Loucy (cell line): ENCODE data around the gene ALDH1A1.

Experiments
- H2AFZ ChIP-seq: fragments of 200-600 bp; sonication (generic); 2 replicates; pipeline ENCODE4 v1.6.0; 2016; ENCODE audit warnings: antibody characterized with exemption, mild to moderate bottlenecking, low read length, moderate library complexity
- H3F3A ChIP-seq: fragments of 200-600 bp; 2 replicates; pipeline ENCODE4 v1.6.0; 2016; ENCODE audit warnings: antibody characterized with exemption, low read depth, mild to moderate bottlenecking
- H3K27me3 ChIP-seq: fragments of 200-600 bp; sonication (generic); 2 replicates; pipeline ENCODE4 v1.6.1; 2014; ENCODE audit warnings: low read length, mild to moderate bottlenecking; ENCODE audit not compliant: insufficient read depth, poor library complexity, severe bottlenecking
- H3K36me3 ChIP-seq: fragments of 200-600 bp; sonication (generic); 2 replicates; pipeline ENCODE4 v1.6.1; 2016; ENCODE audit warnings: low read length; ENCODE audit not compliant: insufficient read depth
- H3K4me1 ChIP-seq: fragments of 200-600 bp; sonication (generic); 2 replicates; pipeline ENCODE4 v1.5.1; 2014; ENCODE audit warnings: low read length, mild to moderate bottlenecking; ENCODE audit not compliant: insufficient read depth, poor library complexity, severe bottlenecking
- H3K4me2 ChIP-seq: fragments of 200-600 bp; sonication (generic); 2 replicates; pipeline ENCODE4 v1.6.0; 2014; ENCODE audit warnings: antibody characterized with exemption, low read length, low read depth, mild to moderate bottlenecking; ENCODE audit not compliant: poor library complexity, severe bottlenecking
- H3K4me3 ChIP-seq: fragments of 200-600 bp; sonication (generic); 2 replicates; pipeline ENCODE4 v1.5.1; 2014; ENCODE audit warnings: low read length, mild to moderate bottlenecking, mixed read lengths; ENCODE audit not compliant: poor library complexity, severe bottlenecking
- H3K79me2 ChIP-seq: fragments of 200-600 bp; sonication (generic); 2 replicates; pipeline ENCODE4 v1.6.1; 2014; ENCODE audit warnings: low read length; ENCODE audit not compliant: insufficient read depth
- H3K9ac ChIP-seq: fragments of 200-600 bp; sonication (generic); 2 replicates; pipeline ENCODE4 v1.6.0; 2014; ENCODE audit warnings: mild to moderate bottlenecking, low read depth, low read length, moderate library complexity; ENCODE audit not compliant: poor library complexity, severe bottlenecking
- H3K9me2 ChIP-seq: fragments of 200-600 bp; sonication (generic); replicated peaks from 2 replicates; pipeline ENCODE4 v1.6.1; 2016; ENCODE audit warnings: low read depth, low read length, mixed read lengths
- H3K9me3 ChIP-seq: fragments of 200-600 bp; sonication (generic); 2 replicates; pipeline ENCODE4 v1.6.1; 2014; ENCODE audit warnings: mild to moderate bottlenecking, antibody characterized with exemption, low read length, low read depth; ENCODE audit not compliant: insufficient read depth
- H4K20me1 ChIP-seq: fragments of 200-600 bp; sonication (generic); 2 replicates; pipeline ENCODE4 v1.6.0; 2014; ENCODE audit warnings: antibody characterized with exemption, low read length, mild to moderate bottlenecking; ENCODE audit not compliant: insufficient read depth, poor library complexity, severe bottlenecking
- EZH2phosphoT487 ChIP-seq: fragments of 200-600 bp; IDR thresholded peaks from 2 replicates; pipeline ENCODE4 v1.6.1; 2018; ENCODE audit warnings: antibody characterized with exemption, mild to moderate bottlenecking, moderate library complexity, borderline replicate concordance
- TF ChIP-seq, protein P1 (sequence below): fragments of 200-600 bp; sonication (generic); conservative IDR thresholded peaks from 2 replicates; pipeline ENCODE4 v1.5.1; 2014; ENCODE audit warnings: mild to moderate bottlenecking, antibody characterized with exemption, low read length

Gene ALDH1A1

DNA sequence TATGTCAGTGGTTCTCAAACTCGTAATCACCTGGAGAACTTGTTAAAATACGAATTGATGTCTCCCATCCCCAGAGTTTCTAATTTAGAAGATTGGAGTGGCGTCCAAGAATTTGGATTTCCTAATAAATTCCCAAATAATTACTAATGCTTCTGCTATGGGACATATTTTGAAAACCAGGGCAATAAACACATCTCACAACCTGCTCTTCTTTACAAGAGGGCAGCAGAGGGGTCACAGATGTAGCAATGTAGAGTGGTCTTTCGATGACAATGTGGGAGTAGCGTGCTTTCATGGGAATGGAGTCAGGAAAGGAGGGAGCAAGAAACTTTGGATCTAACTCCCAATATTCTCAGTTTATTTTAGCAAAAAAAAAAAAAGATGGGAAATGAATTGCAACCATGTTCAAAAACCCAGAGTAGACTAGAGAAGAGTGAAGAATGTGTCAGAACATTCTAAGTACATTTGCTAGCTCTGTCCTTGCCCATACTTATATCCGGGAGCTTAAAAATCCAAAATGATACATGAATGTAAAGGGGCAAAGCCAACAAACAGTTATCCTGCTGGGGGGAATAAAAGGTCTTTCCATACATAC is 33.8 kb upstream of the ALDH1A1 start:
- Histone ChIP-seq H3K4me2 (no peak overlapping the region), H3F3A (0 out of 2 replicates have a peak, but pooled peaks cover 3% of the 10 kb centered on the region), H3K36me3 (no peaks in the 10 kb centered on the region), H3K4me1 (peaks cover 57% of the 10 kb centered on the region), H3K9ac (no peak overlapping the region), H3K9me3 (no peaks in the 10 kb centered on the region), H3K79me2 (no peaks in the 10 kb centered on the region), H4K20me1 (no peaks in the 10 kb centered on the region), H2AFZ (no peak overlapping the region; the same call in 1 of the 2 replicates), H3K27me3 (no peaks in the 10 kb centered on the region), H3K9me2 (no peaks in the 10 kb centered on the region), H3K4me3 (no peak overlapping the region)
- no peak for TF ChIP-seq EZH2phosphoT487

DNA sequence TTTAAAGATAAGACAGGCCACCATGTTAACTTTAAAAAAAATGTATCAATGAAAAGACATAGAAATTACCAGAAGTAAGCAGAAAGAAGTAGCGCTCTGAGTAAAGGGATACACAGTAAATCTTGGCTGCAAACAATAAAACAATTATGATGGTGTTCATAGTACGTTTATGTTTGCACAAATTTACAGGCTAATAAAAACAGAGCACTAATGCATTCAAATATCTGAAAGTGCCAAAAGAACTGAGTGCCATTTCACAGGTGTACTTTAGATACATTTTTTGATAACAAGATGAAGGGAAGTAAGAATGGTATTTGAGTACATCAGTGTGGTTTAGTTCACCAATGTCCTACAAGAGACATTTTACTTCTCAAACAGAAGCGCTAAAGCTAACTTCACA is 32.9 kb upstream of the ALDH1A1 start:
- TF ChIP-seq, protein P1, sequence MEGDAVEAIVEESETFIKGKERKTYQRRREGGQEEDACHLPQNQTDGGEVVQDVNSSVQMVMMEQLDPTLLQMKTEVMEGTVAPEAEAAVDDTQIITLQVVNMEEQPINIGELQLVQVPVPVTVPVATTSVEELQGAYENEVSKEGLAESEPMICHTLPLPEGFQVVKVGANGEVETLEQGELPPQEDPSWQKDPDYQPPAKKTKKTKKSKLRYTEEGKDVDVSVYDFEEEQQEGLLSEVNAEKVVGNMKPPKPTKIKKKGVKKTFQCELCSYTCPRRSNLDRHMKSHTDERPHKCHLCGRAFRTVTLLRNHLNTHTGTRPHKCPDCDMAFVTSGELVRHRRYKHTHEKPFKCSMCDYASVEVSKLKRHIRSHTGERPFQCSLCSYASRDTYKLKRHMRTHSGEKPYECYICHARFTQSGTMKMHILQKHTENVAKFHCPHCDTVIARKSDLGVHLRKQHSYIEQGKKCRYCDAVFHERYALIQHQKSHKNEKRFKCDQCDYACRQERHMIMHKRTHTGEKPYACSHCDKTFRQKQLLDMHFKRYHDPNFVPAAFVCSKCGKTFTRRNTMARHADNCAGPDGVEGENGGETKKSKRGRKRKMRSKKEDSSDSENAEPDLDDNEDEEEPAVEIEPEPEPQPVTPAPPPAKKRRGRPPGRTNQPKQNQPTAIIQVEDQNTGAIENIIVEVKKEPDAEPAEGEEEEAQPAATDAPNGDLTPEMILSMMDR: no peak
- no peak for TF ChIP-seq EZH2phosphoT487
- Histone ChIP-seq H3K4me2 (no peak overlapping the region), H3F3A (0 out of 2 replicates have a peak, but pooled peaks cover 3% of the 10 kb centered on the region), H3K79me2 (no peaks in the 10 kb centered on the region), H3K36me3 (no peaks in the 10 kb centered on the region), H3K4me1 (peaks cover 65% of the 10 kb centered on the region), H3K4me3 (no peak overlapping the region), H4K20me1 (no peaks in the 10 kb centered on the region), H3K27me3 (no peaks in the 10 kb centered on the region), H3K9ac (no peak overlapping the region), H3K9me2 (no peaks in the 10 kb centered on the region), H2AFZ (no peak overlapping the region), H3K9me3 (no peaks in the 10 kb centered on the region)

- H3K9me2 ChIP-seq: no peaks in the 10 kb centered on the region
- H3K27me3 ChIP-seq: no peaks in the 10 kb centered on the region
- H2AFZ ChIP-seq: peak overlapping the region; percentile 9; the same call in 1 of the 2 replicates
- H3K4me1 ChIP-seq: peaks cover 69% of the 10 kb centered on the region
- H3K9me3 ChIP-seq: no peaks in the 10 kb centered on the region
- H3K36me3 ChIP-seq: no peaks in the 10 kb centered on the region
- no peak overlapping the region for H3K4me2 ChIP-seq
- no peaks in the 10 kb centered on the region for H4K20me1 ChIP-seq
- TF ChIP-seq, protein P1: no peak
- no peak for TF ChIP-seq EZH2phosphoT487
- H3K9ac ChIP-seq: no peak overlapping the region
- 0 out of 2 replicates have a peak, but pooled peaks cover 3% of the 10 kb centered on the region for H3F3A ChIP-seq
- no peak overlapping the region for H3K4me3 ChIP-seq
- H3K79me2 ChIP-seq: no peaks in the 10 kb centered on the region
These were observed 32.1 kb upstream of the ALDH1A1 start for GRCh38 chr9:72984991-72985390.
